GM19240 (cell line): ENCODE results near the gene ABI3BP.

Source experiments
- DNase-seq: peaks from one replicate; pipeline ENCODE4 v3.0.0; 2011; ENCODE audit warnings: low spot score; ENCODE audit not compliant: insufficient read length

Gene ABI3BP

DNA sequence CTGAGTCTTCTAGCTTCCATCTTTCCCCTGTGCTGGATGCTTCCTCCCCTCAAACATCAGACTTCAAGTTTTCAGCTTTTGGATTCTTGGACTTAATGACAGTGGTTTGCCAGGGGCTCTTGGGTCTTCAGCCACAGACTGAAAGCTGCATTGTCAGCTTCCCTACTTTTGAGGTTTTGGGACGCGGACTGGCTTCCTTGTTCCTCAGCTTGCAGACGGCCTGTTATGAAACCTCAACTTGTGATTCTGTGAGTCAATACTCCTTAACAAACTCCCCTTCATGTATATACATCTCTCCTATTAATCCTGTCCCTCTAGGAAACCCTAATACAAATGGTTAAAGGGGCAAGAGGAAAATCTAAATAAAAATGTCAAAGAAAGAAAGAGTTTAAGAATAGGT lies 100.1 kb downstream of the ABI3BP start:
- DNase-seq = no peak

GRCh38 chr3:100891827-100892226 lies 101.4 kb downstream of the ABI3BP start:
- DNase-seq = no peak

GRCh38 chr3:100891033-100891432 lies 102.2 kb downstream of the ABI3BP start:
- no peak for DNase-seq

DNA sequence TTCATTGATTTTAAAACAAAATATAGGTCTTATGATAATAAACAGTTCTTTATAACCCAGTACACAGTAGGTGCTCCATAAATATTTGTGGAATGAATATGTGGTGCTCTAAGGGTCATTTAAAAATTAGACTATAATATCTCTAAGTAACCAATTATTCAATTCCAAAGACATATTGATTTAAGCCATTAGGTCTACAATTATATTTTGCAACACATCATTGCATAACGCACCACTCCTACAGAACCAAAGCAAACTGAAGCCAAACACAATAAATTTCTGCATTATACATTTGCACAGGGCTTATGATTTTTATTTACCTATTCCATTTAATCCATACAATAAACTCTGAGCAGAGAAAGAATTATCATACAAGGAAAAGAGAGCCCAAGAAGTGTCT lies 104.3 kb downstream of the ABI3BP start:
- no peak for DNase-seq

- no peak for DNase-seq
Measured at GRCh38 chr3:100882571-100882984, 110.6 kb downstream of the ABI3BP start.

- no peak for DNase-seq
Measured at GRCh38 chr3:100880845-100881244, 112.4 kb downstream of the ABI3BP start.

DNA sequence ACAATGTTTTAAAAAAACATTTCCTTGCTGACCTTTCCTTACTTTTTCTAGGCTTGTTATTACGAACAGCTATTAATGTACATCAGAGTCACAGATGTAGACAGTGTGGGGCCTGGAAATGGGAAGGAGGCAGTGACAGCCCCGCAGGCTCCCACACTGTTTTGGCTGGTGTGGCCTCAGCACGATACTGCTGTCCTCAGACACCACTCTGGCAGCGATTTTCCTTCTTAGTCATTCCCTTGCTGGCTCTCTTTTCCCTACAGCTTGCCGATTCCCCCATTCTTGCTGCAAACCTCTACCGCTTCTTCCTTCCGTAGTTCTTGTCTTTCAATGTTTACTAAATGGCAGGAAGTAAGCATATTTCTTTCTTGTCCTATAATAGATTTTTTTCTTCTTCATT lies 113.1 kb downstream of the ABI3BP start:
- no peak for DNase-seq

DNA sequence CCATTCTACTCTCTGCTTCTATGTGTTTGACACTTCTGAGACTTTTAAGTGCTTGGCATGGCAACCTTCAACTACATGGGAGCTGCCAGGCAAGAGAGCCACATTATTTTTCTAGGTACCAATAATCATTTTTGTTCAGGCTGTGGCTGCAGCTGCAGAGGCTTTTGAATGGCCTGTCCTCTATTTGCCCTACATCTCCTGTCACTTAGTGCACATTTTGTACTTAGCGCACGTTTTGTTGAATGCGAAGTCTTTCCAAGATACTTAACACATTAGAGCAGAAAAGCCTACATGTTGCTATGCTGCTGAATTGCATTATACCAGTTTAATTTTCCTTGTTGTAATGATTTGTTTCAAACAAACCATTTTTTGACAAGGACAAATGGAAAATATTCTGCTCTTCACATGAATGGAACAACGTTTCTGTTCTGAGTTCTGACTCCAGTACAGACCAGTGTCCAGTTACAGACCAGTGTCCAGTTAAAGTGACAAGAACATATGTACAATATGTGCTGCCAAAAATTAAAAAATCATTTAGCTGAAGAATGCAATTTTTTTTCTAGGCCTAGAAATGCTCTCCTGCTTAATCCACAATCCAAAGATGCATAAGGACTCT lies 113.9 kb downstream of the ABI3BP start:
- DNase-seq = no peak

DNA sequence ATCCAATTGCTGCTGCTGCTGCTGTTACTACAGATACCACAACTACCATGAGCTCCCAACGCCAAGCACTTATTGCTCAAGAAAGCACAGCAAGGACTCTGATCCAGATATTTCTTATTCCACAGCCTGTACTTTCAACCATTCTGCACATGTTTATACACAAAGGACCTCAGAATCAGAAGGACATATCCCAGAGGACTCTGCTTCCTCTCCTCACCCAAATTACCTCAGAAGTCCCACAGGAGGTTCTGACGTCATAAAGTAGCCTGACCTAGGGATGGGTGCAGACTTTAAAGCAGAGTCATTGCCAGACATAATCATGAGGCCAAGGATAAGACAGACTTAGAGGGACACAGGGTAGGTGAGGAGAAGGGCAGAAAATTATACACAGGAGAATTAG lies 115.9 kb downstream of the ABI3BP start:
- no peak for DNase-seq

DNA sequence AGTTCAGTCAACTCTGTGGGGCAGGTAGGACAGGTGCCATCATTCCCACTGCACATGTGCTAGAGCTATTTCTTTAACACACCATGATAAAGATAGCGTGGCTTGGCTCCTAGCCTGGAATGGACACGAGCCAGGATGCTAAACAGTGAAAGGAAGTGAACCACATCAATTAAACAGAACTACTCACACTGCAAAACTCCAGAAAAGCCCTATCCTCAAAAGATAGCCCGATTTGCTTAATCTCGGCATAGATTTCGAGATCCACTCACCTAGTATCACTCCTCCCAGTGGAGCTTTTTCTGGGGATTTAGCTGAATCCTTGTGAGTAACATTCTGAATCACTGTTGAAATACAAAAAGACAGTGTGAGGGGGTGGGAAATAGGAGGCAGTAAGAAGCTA lies 118.0 kb downstream of the ABI3BP start:
- no peak for DNase-seq

- no peak for DNase-seq
Measured at GRCh38 chr3:100873611-100874010, 119.6 kb downstream of the ABI3BP start.

GRCh38 chr3:100871306-100871705 lies 121.9 kb downstream of the ABI3BP start:
- no peak for DNase-seq

- no peak for DNase-seq
Measured at GRCh38 chr3:100869787-100870186, 123.4 kb downstream of the ABI3BP start.

GRCh38 chr3:100868894-100869293 lies 124.3 kb downstream of the ABI3BP start:
- DNase-seq = no peak

DNA sequence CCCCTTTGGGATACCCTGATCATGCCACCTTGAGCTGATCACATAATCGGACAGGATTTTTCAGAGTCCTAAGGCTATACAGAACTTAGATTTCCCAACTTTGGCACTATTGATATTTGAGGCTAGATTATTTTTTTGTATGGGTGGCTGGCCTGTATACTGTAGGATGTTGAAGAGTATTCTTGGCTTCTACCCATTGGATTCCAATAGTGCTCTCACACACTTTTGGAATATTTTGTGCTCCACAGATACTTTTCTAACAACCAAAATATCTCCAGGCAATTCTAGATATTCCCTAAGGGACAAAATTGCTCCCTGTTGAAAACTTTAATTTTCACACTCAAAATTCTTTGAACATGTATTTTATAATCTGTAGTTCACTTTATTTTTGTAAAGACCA lies 125.1 kb downstream of the ABI3BP start:
- DNase-seq = no peak

- DNase-seq = no peak
Measured at GRCh38 chr3:100865442-100865841, 127.8 kb downstream of the ABI3BP start.

- DNase-seq = no peak
Measured at GRCh38 chr3:100864471-100865250, 128.6 kb downstream of the ABI3BP start.

GRCh38 chr3:100857863-100858262 lies 135.4 kb downstream of the ABI3BP start:
- no peak for DNase-seq

DNA sequence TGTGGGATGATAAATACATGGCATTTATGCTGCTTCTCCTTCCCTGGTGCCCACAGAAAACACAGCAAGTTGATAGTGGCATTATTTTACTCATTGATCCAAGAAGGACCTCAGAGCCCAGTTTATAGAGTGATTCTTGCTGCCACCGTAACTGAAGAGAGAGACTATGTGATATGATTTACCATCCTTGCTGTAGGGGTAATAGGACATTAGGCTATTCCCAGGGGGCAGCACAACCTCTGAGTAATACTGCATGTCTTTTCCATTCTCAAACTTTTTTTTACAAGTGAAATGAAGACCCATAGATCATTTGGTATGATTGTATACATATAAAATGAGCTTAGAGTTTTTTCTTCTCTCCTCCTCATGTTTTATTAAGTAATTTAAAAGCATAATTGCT lies 136.4 kb downstream of the ABI3BP start:
- no peak for DNase-seq

DNA sequence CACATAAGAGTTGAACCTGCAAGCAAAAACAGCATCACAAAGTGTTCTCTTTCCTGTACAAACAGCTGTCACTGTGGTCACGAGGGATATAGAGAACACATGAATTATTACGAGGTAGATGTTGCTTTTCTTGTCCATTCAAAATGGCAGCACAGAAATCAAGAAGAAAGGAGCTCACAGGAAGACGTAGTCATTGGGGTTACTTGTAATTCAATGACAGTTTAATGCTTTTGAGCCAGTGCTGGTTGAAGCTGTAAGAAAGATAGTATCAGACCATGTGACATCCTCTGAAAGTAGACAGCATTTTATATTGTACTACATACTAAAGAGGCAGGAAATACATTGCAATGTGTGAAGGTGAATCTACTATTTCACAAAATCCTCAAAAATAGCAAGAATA lies 140.4 kb downstream of the ABI3BP start:
- DNase-seq = no peak

- no peak for DNase-seq
Measured at GRCh38 chr3:100850701-100851100, 142.5 kb downstream of the ABI3BP start.

DNA sequence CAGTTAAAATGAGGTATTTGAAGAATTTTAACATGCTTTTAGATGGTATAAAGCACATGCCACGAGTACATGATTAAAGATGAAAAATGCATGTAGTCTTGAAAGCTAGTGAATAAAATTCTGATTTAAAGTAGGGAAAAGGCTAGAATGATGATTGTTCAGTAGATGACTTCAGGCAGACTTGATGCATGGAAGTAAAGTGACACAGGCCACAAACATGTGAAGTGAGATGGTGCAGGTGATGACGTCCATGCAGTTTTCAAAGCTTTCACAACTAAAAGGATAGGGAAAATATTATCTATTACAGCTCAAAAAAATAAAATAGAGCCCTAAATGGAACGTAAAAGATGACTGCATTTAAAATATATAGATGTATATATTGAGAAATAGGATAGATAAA lies 143.1 kb downstream of the ABI3BP start:
- no peak for DNase-seq
